MM.1S (cell line): ENCODE results near the gene FAM228B.

ENCODE experiments used
- DNase-seq: peaks from one replicate; pipeline ENCODE4 v3.0.0-alpha.2; 2015
- H2AFZ ChIP-seq: fragments of 300-600 bp; sonication (generic); 2 replicates; pipeline ENCODE4 v1.6.0; 2016; ENCODE audit warnings: antibody characterized with exemption, low read length
- H3F3A ChIP-seq: fragments of 300-600 bp; sonication (generic); 2 replicates; pipeline ENCODE4 v1.6.1; 2016; ENCODE audit warnings: mild to moderate bottlenecking, antibody characterized with exemption, low read length, moderate library complexity, mixed read lengths; ENCODE audit not compliant: insufficient read depth
- H3K27ac ChIP-seq: fragments of 300-600 bp; sonication (generic); 2 replicates; pipeline ENCODE4 v1.5.1; 2016; ENCODE audit warnings: mild to moderate bottlenecking, low read length
- H3K27me3 ChIP-seq: fragments of 300-600 bp; sonication (generic); replicated peaks from 2 replicates; pipeline ENCODE4 v1.6.0; 2016; ENCODE audit warnings: low read length; ENCODE audit not compliant: insufficient read depth
- H3K36me3 ChIP-seq: fragments of 300-600 bp; sonication (generic); replicated peaks from 2 replicates; pipeline ENCODE4 v1.6.1; 2016; ENCODE audit warnings: mild to moderate bottlenecking, low read length, mixed read lengths; ENCODE audit not compliant: insufficient read depth
- H3K4me1 ChIP-seq: fragments of 300-600 bp; sonication (generic); 2 replicates; pipeline ENCODE4 v1.6.1; 2016; ENCODE audit warnings: low read length, mixed read lengths
- H3K4me2 ChIP-seq: fragments of 300-600 bp; sonication (generic); 2 replicates; pipeline ENCODE4 v1.6.0; 2016; ENCODE audit warnings: low read depth, low read length
- H3K4me3 ChIP-seq: fragments of 300-600 bp; sonication (generic); 2 replicates; pipeline ENCODE4 v1.5.1; 2016; ENCODE audit warnings: low read length, mixed read lengths
- H3K79me2 ChIP-seq: fragments of 300-600 bp; sonication (generic); 2 replicates; pipeline ENCODE4 v1.6.1; 2016; ENCODE audit warnings: mixed run types, low read length, mixed read lengths
- H3K9ac ChIP-seq: fragments of 300-600 bp; sonication (generic); 2 replicates; pipeline ENCODE4 v1.6.1; 2016; ENCODE audit warnings: low read length, mixed read lengths
- H3K9me2 ChIP-seq: fragments of 300-600 bp; sonication (generic); replicated peaks from 2 replicates; pipeline ENCODE4 v1.6.1; 2016; ENCODE audit warnings: mild to moderate bottlenecking, low read length, mixed read lengths; ENCODE audit not compliant: insufficient read depth
- H3K9me3 ChIP-seq: fragments of 300-600 bp; sonication (generic); replicated peaks from 2 replicates; pipeline ENCODE4 v1.6.1; 2016; ENCODE audit warnings: mild to moderate bottlenecking, low read length, mixed read lengths; ENCODE audit not compliant: insufficient read depth
- H4K20me1 ChIP-seq: fragments of 300-600 bp; sonication (generic); 2 replicates; pipeline ENCODE4 v1.6.1; 2016; ENCODE audit warnings: mild to moderate bottlenecking, low read length, moderate library complexity, mixed read lengths; ENCODE audit not compliant: insufficient read depth
- CTCF ChIP-seq: fragments of 300-600 bp; sonication (generic); IDR thresholded peaks from 2 replicates; pipeline ENCODE4 v1.5.1; 2016; ENCODE audit warnings: antibody characterized with exemption, low read length, mixed read lengths
- EZH2 ChIP-seq: fragments of 300-600 bp; sonication (generic); optimal IDR thresholded peaks from 2 replicates; pipeline ENCODE3; 2017; ENCODE audit warnings: low read depth, mild to moderate bottlenecking, antibody characterized with exemption, low read length, mixed read lengths
- EZH2phosphoT487 ChIP-seq: fragments of 300-600 bp; sonication (generic); IDR thresholded peaks from 2 replicates; pipeline ENCODE4 v1.6.1; 2018; ENCODE audit warnings: antibody characterized with exemption, low read length

FAM228B gene

GRCh38 chr2:24183366-24184069 is 60.2 kb downstream of the FAM228B start:
- DNase-seq: no peak
- no peaks in the 10 kb centered on the region for H3K9me2 ChIP-seq
- no peak overlapping the region for H3K4me3 ChIP-seq
- TF ChIP-seq EZH2 (no peak), CTCF (no peak), EZH2phosphoT487 (no peak)
- no peaks in the 10 kb centered on the region for H3F3A ChIP-seq
- no peaks in the 10 kb centered on the region for H3K27me3 ChIP-seq
- no peaks in the 10 kb centered on the region for H3K36me3 ChIP-seq
- no peaks in the 10 kb centered on the region for H3K79me2 ChIP-seq
- no peak overlapping the region for H3K4me2 ChIP-seq
- H3K27ac ChIP-seq: no peak overlapping the region
- H4K20me1 ChIP-seq: no peaks in the 10 kb centered on the region
- H3K9me3 ChIP-seq: no peaks in the 10 kb centered on the region
- H3K9ac ChIP-seq: no peak overlapping the region
- no peak overlapping the region for H2AFZ ChIP-seq
- no peaks in the 10 kb centered on the region for H3K4me1 ChIP-seq

- Histone ChIP-seq H3K79me2 (no peaks in the 10 kb centered on the region), H3K27me3 (no peaks in the 10 kb centered on the region), H3F3A (no peaks in the 10 kb centered on the region), H3K4me1 (no peaks in the 10 kb centered on the region), H2AFZ (no peak overlapping the region), H3K4me3 (no peak overlapping the region), H3K9ac (no peak overlapping the region), H3K9me3 (no peaks in the 10 kb centered on the region), H4K20me1 (no peaks in the 10 kb centered on the region), H3K27ac (no peak overlapping the region), H3K9me2 (no peaks in the 10 kb centered on the region), H3K4me2 (no peak overlapping the region), H3K36me3 (no peaks in the 10 kb centered on the region)
- TF ChIP-seq EZH2 (no peak), CTCF (no peak), EZH2phosphoT487 (no peak)
- no peak for DNase-seq
These were observed 66.3 kb downstream of the FAM228B start for GRCh38 chr2:24189551-24189950.

GRCh38 chr2:24190503-24190902 is 67.2 kb downstream of the FAM228B start:
- no peak for DNase-seq
- Histone ChIP-seq H3K36me3 (no peaks in the 10 kb centered on the region), H3K9me3 (no peaks in the 10 kb centered on the region), H3K4me3 (no peak overlapping the region), H3K27ac (no peak overlapping the region), H2AFZ (no peak overlapping the region), H3K27me3 (no peaks in the 10 kb centered on the region), H3K9me2 (no peaks in the 10 kb centered on the region), H3K79me2 (no peaks in the 10 kb centered on the region), H3F3A (no peaks in the 10 kb centered on the region), H3K4me2 (no peak overlapping the region), H4K20me1 (no peaks in the 10 kb centered on the region), H3K9ac (no peak overlapping the region), H3K4me1 (no peaks in the 10 kb centered on the region)
- no peak for TF ChIP-seq EZH2phosphoT487
- no peak for TF ChIP-seq EZH2

- no peaks in the 10 kb centered on the region for H3K4me1 ChIP-seq
- no peaks in the 10 kb centered on the region for H3F3A ChIP-seq
- H3K9me3 ChIP-seq: no peaks in the 10 kb centered on the region
- TF ChIP-seq CTCF: no peak
- no peak overlapping the region for H2AFZ ChIP-seq
- H4K20me1 ChIP-seq: no peaks in the 10 kb centered on the region
- no peak for DNase-seq
- H3K27me3 ChIP-seq: no peaks in the 10 kb centered on the region
- no peak overlapping the region for H3K4me2 ChIP-seq
- no peak overlapping the region for H3K4me3 ChIP-seq
- no peak overlapping the region for H3K9ac ChIP-seq
- H3K36me3 ChIP-seq: no peaks in the 10 kb centered on the region
- H3K79me2 ChIP-seq: no peaks in the 10 kb centered on the region
- H3K27ac ChIP-seq: no peak overlapping the region
- H3K9me2 ChIP-seq: no peaks in the 10 kb centered on the region
These were observed 67.9 kb downstream of the FAM228B start for GRCh38 chr2:24191156-24191555.
